MM.1S (cell line): Measurements from ENCODE around the gene GRAP.
"Not testable (repeated sequence)": the region's sequence is repeated elsewhere in the genome, so short reads cannot be mapped to it uniquely, and the experiment has no call there.

Experiments used
- EZH2 ChIP-seq: fragments of 300-600 bp; sonication (generic); optimal IDR thresholded peaks from 2 replicates; pipeline ENCODE3; 2017; ENCODE audit warnings: low read depth, mild to moderate bottlenecking, antibody characterized with exemption, low read length, mixed read lengths
- EZH2phosphoT487 ChIP-seq: fragments of 300-600 bp; sonication (generic); IDR thresholded peaks from 2 replicates; pipeline ENCODE4 v1.6.1; 2018; ENCODE audit warnings: antibody characterized with exemption, low read length

- not testable (repeated sequence) for TF ChIP-seq EZH2, EZH2phosphoT487
These were observed 30.6 kb upstream of the GRAP start for GRCh38 chr17:19077386-19077785.
